Measurements from ENCODE around the gene KLHL41. TPM values are rescaled to one million over a fixed set of nuclear protein-coding genes. Genes with fewer than 3 reads are reported as not detected.
"Not testable (repeated sequence)": the region's sequence is repeated elsewhere in the genome, so short reads cannot be mapped to it uniquely, and the experiment has no call there.

The KLHL41 gene
- total and polyA plus RNA-seq, 7 donors, result 0.17 to 3.2 (median 1.6) TPM; not detected in 1

DNA sequence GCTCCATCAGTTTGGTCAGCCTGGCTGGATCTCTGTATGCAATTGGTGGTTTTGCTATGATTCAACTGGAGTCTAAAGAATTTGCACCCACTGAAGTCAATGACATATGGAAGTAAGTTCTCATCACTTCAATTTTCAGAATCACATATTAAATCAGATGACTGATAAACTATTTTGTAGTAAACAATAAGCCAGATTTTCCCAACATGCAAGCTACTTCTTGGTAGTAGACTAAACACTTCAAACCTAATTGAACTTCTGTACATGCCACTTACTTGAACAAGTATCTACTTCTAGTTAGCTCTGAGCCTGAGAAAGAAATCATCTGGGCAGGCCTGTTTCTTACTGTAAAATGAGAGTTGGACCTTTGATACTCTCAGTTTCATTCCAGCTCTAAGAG is 11.4 kb downstream of the KLHL41 start:
- H3K9me3 ChIP-seq, result no peaks in the 10 kb centered on the region
- H3K4me3 ChIP-seq, result no peak overlapping the region
- DNase-seq, result no peak
- no peaks in the 10 kb centered on the region for H3K4me1 ChIP-seq
- intact Hi-C loops (cut with DNase I), result loop anchor here (10.0 kb wide), 1 partner anchor 404 kb away; no protein-coding TSS in a partner anchor
- no peaks in the 10 kb centered on the region for H3K27me3 ChIP-seq
- H3K27ac ChIP-seq, result no peak overlapping the region
- TF ChIP-seq EP300 (IDR thresholded peaks at IDR 0.05), result no peak
- no peak for TF ChIP-seq POLR2A (IDR thresholded peaks at IDR 0.05)
- TF ChIP-seq, protein P1, sequence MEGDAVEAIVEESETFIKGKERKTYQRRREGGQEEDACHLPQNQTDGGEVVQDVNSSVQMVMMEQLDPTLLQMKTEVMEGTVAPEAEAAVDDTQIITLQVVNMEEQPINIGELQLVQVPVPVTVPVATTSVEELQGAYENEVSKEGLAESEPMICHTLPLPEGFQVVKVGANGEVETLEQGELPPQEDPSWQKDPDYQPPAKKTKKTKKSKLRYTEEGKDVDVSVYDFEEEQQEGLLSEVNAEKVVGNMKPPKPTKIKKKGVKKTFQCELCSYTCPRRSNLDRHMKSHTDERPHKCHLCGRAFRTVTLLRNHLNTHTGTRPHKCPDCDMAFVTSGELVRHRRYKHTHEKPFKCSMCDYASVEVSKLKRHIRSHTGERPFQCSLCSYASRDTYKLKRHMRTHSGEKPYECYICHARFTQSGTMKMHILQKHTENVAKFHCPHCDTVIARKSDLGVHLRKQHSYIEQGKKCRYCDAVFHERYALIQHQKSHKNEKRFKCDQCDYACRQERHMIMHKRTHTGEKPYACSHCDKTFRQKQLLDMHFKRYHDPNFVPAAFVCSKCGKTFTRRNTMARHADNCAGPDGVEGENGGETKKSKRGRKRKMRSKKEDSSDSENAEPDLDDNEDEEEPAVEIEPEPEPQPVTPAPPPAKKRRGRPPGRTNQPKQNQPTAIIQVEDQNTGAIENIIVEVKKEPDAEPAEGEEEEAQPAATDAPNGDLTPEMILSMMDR (IDR thresholded peaks at IDR 0.05), result no peak
- no peak for TF ChIP-seq POLR2AphosphoS5 (IDR thresholded peaks at IDR 0.05)
- H3K36me3 ChIP-seq, result peaks cover 0 to 7% (median 1%) of the 10 kb centered on the region in 4 donors

DNA sequence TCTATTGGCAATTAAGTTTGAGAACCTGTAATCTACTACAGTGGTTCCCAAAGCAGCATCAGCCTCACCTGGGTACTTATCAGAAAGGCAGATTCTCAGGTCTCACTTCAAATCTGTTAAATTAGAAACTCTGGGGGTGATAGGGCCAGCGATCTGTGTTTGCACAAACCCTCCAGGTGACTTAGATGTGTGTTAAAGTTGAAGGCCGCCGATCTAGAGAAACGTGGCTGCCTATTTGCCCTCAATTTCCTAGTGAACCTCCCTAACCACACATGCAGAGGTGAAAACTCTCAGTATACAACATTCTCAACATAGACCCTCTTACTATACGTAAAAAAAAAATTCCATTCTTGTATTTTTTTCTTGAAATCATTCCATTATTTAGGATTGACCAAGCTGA is 14.2 kb downstream of the KLHL41 start:
- no peak for TF ChIP-seq EP300 (IDR thresholded peaks at IDR 0.05)
- TF ChIP-seq, protein P1 (IDR thresholded peaks at IDR 0.05), result no peak
- TF ChIP-seq POLR2A (IDR thresholded peaks at IDR 0.05), result no peak
- TF ChIP-seq POLR2AphosphoS5 (IDR thresholded peaks at IDR 0.05), result no peak
- H3K4me3 ChIP-seq, result no peak overlapping the region
- H3K4me1 ChIP-seq, result no peaks in the 10 kb centered on the region
- WGBS, 2 donors, result 59 to 62% methylated on average over 5 of the region's 5 CpGs
- peaks cover 0 to 14% (median 0%) of the 10 kb centered on the region in 4 donors for H3K36me3 ChIP-seq
- intact Hi-C loops (cut with DNase I), result loop anchor here (10.0 kb wide), 1 partner anchor 401 kb away; no protein-coding TSS in a partner anchor
- no peak for DNase-seq
- H3K27ac ChIP-seq, result no peak overlapping the region
- no peaks in the 10 kb centered on the region for H3K27me3 ChIP-seq
- no peaks in the 10 kb centered on the region for H3K9me3 ChIP-seq

DNA sequence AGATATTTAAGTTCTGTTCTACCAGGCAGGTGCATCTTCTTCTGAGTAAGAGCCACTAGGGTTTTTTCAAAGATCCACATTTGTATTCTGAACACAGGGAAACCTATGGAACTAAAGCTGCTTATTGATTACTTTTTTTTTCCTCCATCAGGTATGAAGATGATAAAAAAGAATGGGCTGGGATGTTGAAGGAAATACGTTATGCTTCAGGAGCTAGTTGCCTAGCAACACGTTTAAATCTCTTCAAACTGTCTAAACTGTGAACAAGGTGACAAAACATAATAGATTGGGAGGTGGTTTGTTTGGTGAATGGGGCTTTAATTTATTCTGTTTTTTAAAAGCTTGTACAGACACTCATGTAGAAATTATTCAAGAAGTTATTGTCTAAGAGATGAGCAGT is 15.9 kb downstream of the KLHL41 start:
- TF ChIP-seq EP300 (IDR thresholded peaks at IDR 0.05) (no peak), POLR2A (IDR thresholded peaks at IDR 0.05) (no peak), POLR2AphosphoS5 (IDR thresholded peaks at IDR 0.05) (no peak)
- TF ChIP-seq, protein P1 (IDR thresholded peaks at IDR 0.05), result no peak
- no peaks in the 10 kb centered on the region for H3K4me1 ChIP-seq
- 67 to 85% methylated on average over 2 of the region's 2 CpGs for WGBS, 2 donors
- peaks cover 0 to 29% (median 6%) of the 10 kb centered on the region in 4 donors for H3K36me3 ChIP-seq
- intact Hi-C loops (cut with DNase I), result loop anchor here (10.0 kb wide), 1 partner anchor 399 kb away; no protein-coding TSS in a partner anchor
- H3K4me3 ChIP-seq, result no peak overlapping the region
- H3K27me3 ChIP-seq, result no peaks in the 10 kb centered on the region
- DNase-seq, result no peak
- no peak overlapping the region for H3K27ac ChIP-seq
- no peaks in the 10 kb centered on the region for H3K9me3 ChIP-seq

DNA sequence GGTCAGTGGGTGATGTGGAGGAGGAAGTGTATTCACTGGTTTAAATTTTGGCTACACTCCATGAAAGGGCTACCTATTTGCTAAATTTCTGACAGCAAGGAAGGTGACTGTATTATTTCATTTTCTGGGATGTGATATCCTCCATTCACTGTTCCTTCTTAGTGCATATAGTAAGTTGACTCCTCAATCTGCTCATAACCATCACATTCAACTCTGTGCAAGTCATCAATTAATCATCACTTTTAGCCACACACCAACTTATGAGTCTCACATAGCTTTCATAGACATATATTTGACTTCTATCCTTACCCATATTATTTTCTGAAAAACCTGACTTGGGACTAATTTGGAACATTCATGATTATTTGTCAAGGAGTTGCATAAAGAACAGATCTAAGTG is 16.9 kb downstream of the KLHL41 start:
- Histone ChIP-seq H3K36me3 (peaks cover 0 to 38% (median 7%) of the 10 kb centered on the region in 4 donors), H3K4me3 (no peak overlapping the region), H3K27me3 (no peaks in the 10 kb centered on the region), H3K9me3 (no peaks in the 10 kb centered on the region), H3K27ac (no peak overlapping the region), H3K4me1 (no peaks in the 10 kb centered on the region)
- intact Hi-C loops (cut with DNase I), result loop anchor here (10.0 kb wide), 1 partner anchor 398 kb away; no protein-coding TSS in a partner anchor
- DNase-seq, result no peak
- no peak for TF ChIP-seq EP300 (IDR thresholded peaks at IDR 0.05)
- no peak for TF ChIP-seq POLR2A (IDR thresholded peaks at IDR 0.05)
- no peak for TF ChIP-seq POLR2AphosphoS5 (IDR thresholded peaks at IDR 0.05)
- TF ChIP-seq, protein P1 (IDR thresholded peaks at IDR 0.05), result no peak

DNA sequence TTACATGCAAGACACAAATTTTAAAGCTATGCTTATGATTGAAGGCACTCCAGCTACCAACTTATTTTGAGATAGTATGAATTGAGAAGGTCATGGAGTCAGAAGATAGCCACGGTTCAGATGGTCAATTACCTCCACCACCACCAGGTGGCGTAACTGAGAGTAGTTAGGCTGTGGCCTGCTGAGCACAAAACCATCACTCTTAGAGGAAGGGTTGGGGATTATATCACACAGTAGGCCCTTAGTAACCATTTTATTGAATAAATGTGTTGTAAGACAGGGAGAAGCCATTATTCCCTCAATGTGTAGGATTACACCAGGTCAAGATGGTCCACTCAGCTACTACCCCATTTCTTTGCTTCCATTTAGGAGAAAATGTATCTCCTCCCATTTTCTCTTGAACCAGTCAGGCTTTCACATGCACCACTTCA is 18.8 kb downstream of the KLHL41 start:
- no peak overlapping the region for H3K4me3 ChIP-seq
- no peaks in the 10 kb centered on the region for H3K4me1 ChIP-seq
- WGBS, 2 donors, result 5% methylated on average over 2 of the region's 2 CpGs
- H3K9me3 ChIP-seq, result no peaks in the 10 kb centered on the region
- H3K36me3 ChIP-seq, result peaks cover 0 to 44% (median 7%) of the 10 kb centered on the region in 4 donors
- no peak for TF ChIP-seq POLR2A (IDR thresholded peaks at IDR 0.05)
- TF ChIP-seq, protein P1 (IDR thresholded peaks at IDR 0.05), result peak in 3 of 4 experiments; percentile 65 to 84 (median 78)
- H3K27me3 ChIP-seq, result no peaks in the 10 kb centered on the region
- no peak overlapping the region for H3K27ac ChIP-seq
- peak; percentile 76 for DNase-seq
- intact Hi-C loops (cut with DNase I), result loop anchor here (10.0 kb wide), 1 partner anchor 397 kb away; no protein-coding TSS in a partner anchor

DNA sequence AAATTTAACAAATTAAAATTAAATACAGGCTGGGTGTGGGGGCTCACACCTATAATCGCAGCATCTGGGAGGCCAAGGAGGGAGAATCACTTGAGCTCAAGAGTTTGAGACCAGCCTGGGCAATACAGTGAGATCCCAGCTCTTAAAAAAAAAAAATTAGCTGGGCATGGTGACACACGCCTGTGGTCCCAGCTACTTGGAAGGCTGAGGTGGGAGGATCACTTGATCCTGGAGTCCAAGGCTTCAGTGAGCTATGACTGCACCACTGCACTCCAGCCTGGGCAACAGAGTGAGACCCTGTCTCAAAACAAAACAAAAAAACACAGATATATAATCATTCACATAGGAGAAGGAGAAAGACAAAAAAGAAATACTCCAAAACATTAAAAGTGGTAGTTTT is 30.0 kb downstream of the KLHL41 start:
- H3K27me3 ChIP-seq; H3K9me3 ChIP-seq; H3K4me3 ChIP-seq; DNase-seq; intact Hi-C loops (cut with DNase I); H3K4me1 ChIP-seq; H3K27ac ChIP-seq: not testable (repeated sequence)
- H3K36me3 ChIP-seq, result peaks cover 0 to 41% (median 6%) of the 10 kb centered on the region in 4 donors
- 95 to 97% methylated on average over 2 of the region's 2 CpGs for WGBS, 2 donors

Data from sigmoid colon (tissue), 7 donors.